Right lung (tissue), 10 donors: ENCODE measurements around the gene SLC12A7. TPM values are rescaled to one million over a fixed set of nuclear protein-coding genes. Genes with fewer than 3 reads are reported as not detected.
"Not testable (repeated sequence)": the region's sequence is repeated elsewhere in the genome, so short reads cannot be mapped to it uniquely, and the experiment has no call there.

ENCODE experiments used
- DNase-seq, 2 donors: peaks; one replicate each; pipeline ENCODE4 v3.0.0-alpha.2; 2013
- long read RNA-seq, 8 donors: transcript quantifications; one replicate each; lab custom pipeline, GENCODE V29; 2026
- polyA plus RNA-seq, 5 donors: library from polyadenylated mRNA; unstranded; fragments of 120-200 nt; gene quantifications; one replicate each; pipeline versions ENCODE4 v1.2.1 to v1.2.3, GENCODE V29; 2013; ENCODE audit warnings: inconsistent platforms in 1 of 5, low replicate concordance in 1 of 5; ENCODE audit not compliant: insufficient read length in 5 of 5, insufficient read depth in 1 of 5

The SLC12A7 gene
- 10 to 100 TPM; 21.8 to 34.2 (median 30.1) TPM for polyA plus RNA-seq
- long read RNA-seq, donor 1, partial matches to known transcripts: 29 of 29 reads
- long read RNA-seq, donor 1, other reads (novel, unspliced or antisense): 0 of 29 reads
- long read RNA-seq, donor 2, full-length matches to known transcripts: 2 of 2 reads
- long read RNA-seq, donor 2, partial matches to known transcripts: 0 of 2 reads
- long read RNA-seq, donor 2, other reads (novel, unspliced or antisense): 0 of 2 reads
- long read RNA-seq, donor 3, partial matches to known transcripts: 0 of 3 reads
- long read RNA-seq, donor 3, other reads (novel, unspliced or antisense): 0 of 3 reads
- long read RNA-seq, donor 4, full-length matches to known transcripts: 3 of 3 reads
- long read RNA-seq, donor 4, partial matches to known transcripts: 0 of 3 reads
- long read RNA-seq, donor 4, other reads (novel, unspliced or antisense): 0 of 3 reads
- long read RNA-seq, donor 5, full-length matches to known transcripts: 1 of 1 reads
- long read RNA-seq, donor 5, partial matches to known transcripts: 0 of 1 reads
- long read RNA-seq, donor 5, other reads (novel, unspliced or antisense): 0 of 1 reads
- long read RNA-seq, donor 6, full-length matches to known transcripts: 5 of 5 reads
- long read RNA-seq, donor 6, partial matches to known transcripts: 0 of 5 reads
- long read RNA-seq, donor 6, other reads (novel, unspliced or antisense): 0 of 5 reads
- long read RNA-seq, donor 7, full-length matches to known transcripts: 1 of 1 reads
- long read RNA-seq, donor 7, partial matches to known transcripts: 0 of 1 reads
- long read RNA-seq, donor 7, other reads (novel, unspliced or antisense): 0 of 1 reads
- long read RNA-seq, donor 8, full-length matches to known transcripts: 1 of 1 reads
- long read RNA-seq, donor 8, partial matches to known transcripts: 0 of 1 reads
- long read RNA-seq, donor 8, other reads (novel, unspliced or antisense): 0 of 1 reads

GRCh38 chr5:1111727-1112289, at the start of gene SLC12A7:
TSS of gene SLC12A7 (minus strand) at chr5:1112063. CDS start at chr5:1111991, 72 bp downstream.
- no peak for DNase-seq

- no peak for DNase-seq
Observed at GRCh38 chr5:1161108-1161832, 49.4 kb upstream of the SLC12A7 start.

- DNase-seq: no peak
Observed at GRCh38 chr5:1159774-1160406, 48.0 kb upstream of the SLC12A7 start.

GRCh38 chr5:1159341-1159675, 47.4 kb upstream of the SLC12A7 start:
- no peak for DNase-seq

GRCh38 chr5:1158647-1159340, 46.9 kb upstream of the SLC12A7 start:
- DNase-seq: no peak

GRCh38 chr5:1157461-1157986, 45.7 kb upstream of the SLC12A7 start:
- not testable (repeated sequence) for DNase-seq

GRCh38 chr5:1156754-1157460, 45.0 kb upstream of the SLC12A7 start:
- DNase-seq: no peak

- no peak for DNase-seq
Observed at GRCh38 chr5:1156033-1156753, 44.3 kb upstream of the SLC12A7 start.

GRCh38 chr5:1155191-1156032, 43.5 kb upstream of the SLC12A7 start:
- no peak for DNase-seq

GRCh38 chr5:1153428-1153827, 41.6 kb upstream of the SLC12A7 start:
- DNase-seq: no peak

GRCh38 chr5:1152771-1153282, 41.0 kb upstream of the SLC12A7 start:
- DNase-seq: no peak

- DNase-seq: no peak
Observed at GRCh38 chr5:1152156-1152555, 40.3 kb upstream of the SLC12A7 start.

GRCh38 chr5:1151316-1151715, 39.5 kb upstream of the SLC12A7 start:
- no peak for DNase-seq

GRCh38 chr5:1150866-1151265, 39.0 kb upstream of the SLC12A7 start:
- DNase-seq: no peak

GRCh38 chr5:1144638-1145396, 33.0 kb upstream of the SLC12A7 start:
- no peak for DNase-seq

- DNase-seq: no peak
Observed at GRCh38 chr5:1144089-1144488, 32.2 kb upstream of the SLC12A7 start.

GRCh38 chr5:1143670-1143951, 31.7 kb upstream of the SLC12A7 start:
- no peak for DNase-seq
